Lung (tissue), 12 donors: ENCODE results near the gene PDGFC. TPM values are rescaled to one million over a fixed set of nuclear protein-coding genes. Genes with fewer than 3 reads are reported as not detected.
A peak's percentile ranks its signal among the peaks of the same experiment; 100 is the strongest.

Experiments used
- ATAC-seq: fragments of 200-7000 bp; cut with Tn5 transposase; one replicate; pipeline ENCODE4 v1.9.1; 2020; ENCODE audit warnings: moderate number of reproducible peaks; ENCODE audit not compliant: insufficient read depth, low FRiP score
- DNase-seq, 3 donors: peaks; one replicate each; pipeline ENCODE4 v3.0.0-alpha.2; 2013 to 2017
- H3K27ac ChIP-seq, 2 donors: one replicate each; pipeline ENCODE4 v1.5.1; 2013; ENCODE audit warnings: mild to moderate bottlenecking in 2 of 2, moderate library complexity in 2 of 2, control low read depth in 1 of 2, inconsistent platforms in 1 of 2, low read depth in 1 of 2, low read length in 1 of 2
- H3K27me3 ChIP-seq, 3 donors: one replicate each; pipeline ENCODE4 v1.5.1; 2013; ENCODE audit warnings: low read length in 2 of 3; ENCODE audit not compliant: control insufficient read depth in 3 of 3, insufficient read depth in 3 of 3
- H3K36me3 ChIP-seq, 4 donors: one replicate each; pipeline ENCODE4 v1.5.1; 2013; ENCODE audit warnings: low read length in 4 of 4, mild to moderate bottlenecking in 1 of 4, moderate library complexity in 1 of 4; ENCODE audit not compliant: control insufficient read depth in 4 of 4, insufficient read depth in 4 of 4
- H3K4me1 ChIP-seq, 5 donors: one replicate each; pipeline ENCODE4 v1.5.1; 2013; ENCODE audit warnings: low read length in 5 of 5, mild to moderate bottlenecking in 2 of 5, moderate library complexity in 1 of 5; ENCODE audit not compliant: control insufficient read depth in 5 of 5, insufficient read depth in 5 of 5
- H3K4me3 ChIP-seq: one replicate; pipeline ENCODE4 v1.5.1; 2013; ENCODE audit warnings: mild to moderate bottlenecking, control low read depth, moderate library complexity
- H3K9ac ChIP-seq, 2 donors: one replicate each; pipeline ENCODE4 v1.5.1; 2013; ENCODE audit warnings: low read length in 2 of 2, control low read depth in 1 of 2; ENCODE audit not compliant: insufficient read depth in 1 of 2
- H3K9me3 ChIP-seq, 4 donors: one replicate each; pipeline ENCODE4 v1.5.1; 2013; ENCODE audit warnings: low read length in 3 of 4, mild to moderate bottlenecking in 1 of 4, moderate library complexity in 1 of 4; ENCODE audit not compliant: control insufficient read depth in 4 of 4, insufficient read depth in 3 of 4
- CTCF ChIP-seq: IDR thresholded peaks from 2 replicates; pipeline ENCODE4 v1.5.1; 2012; ENCODE audit warnings: mild to moderate bottlenecking; ENCODE audit errors: control extremely low read depth, extremely low read depth
- WGBS, 2 donors: extraction: QIAGEN DNeasy Blood & Tissue Kit; methylation state at CpG; one replicate each; pipeline ENCODE4 v1.1.7; 2013; 5-methylcytosine and 5-hydroxymethylcytosine counted together
- polyA plus RNA-seq, 2 donors: library from polyadenylated mRNA; stranded (reverse); fragments of 200-250 nt; gene quantifications; one replicate each; pipeline ENCODE4 v1.2.1, GENCODE V29; 2013
- total RNA-seq, 2 donors: library from RNA; depleted of rRNA in 1 of 2; stranded (reverse); fragments of >200 nt in 1 of 2; gene quantifications; one replicate each; pipeline ENCODE4 v1.2.1, GENCODE V29; 2014 to 2021
- donor health status: control.
- donor health status: control.
- donor health status: Bipolar disorder and iron deficiency.
- donor health status: healthy.
- donor health status: DM: yes; HTN: yes; CAD: no.

The PDGFC gene
- total and polyA plus RNA-seq, 4 donors = 4.5 to 56.0 (median 11.7) TPM

DNA sequence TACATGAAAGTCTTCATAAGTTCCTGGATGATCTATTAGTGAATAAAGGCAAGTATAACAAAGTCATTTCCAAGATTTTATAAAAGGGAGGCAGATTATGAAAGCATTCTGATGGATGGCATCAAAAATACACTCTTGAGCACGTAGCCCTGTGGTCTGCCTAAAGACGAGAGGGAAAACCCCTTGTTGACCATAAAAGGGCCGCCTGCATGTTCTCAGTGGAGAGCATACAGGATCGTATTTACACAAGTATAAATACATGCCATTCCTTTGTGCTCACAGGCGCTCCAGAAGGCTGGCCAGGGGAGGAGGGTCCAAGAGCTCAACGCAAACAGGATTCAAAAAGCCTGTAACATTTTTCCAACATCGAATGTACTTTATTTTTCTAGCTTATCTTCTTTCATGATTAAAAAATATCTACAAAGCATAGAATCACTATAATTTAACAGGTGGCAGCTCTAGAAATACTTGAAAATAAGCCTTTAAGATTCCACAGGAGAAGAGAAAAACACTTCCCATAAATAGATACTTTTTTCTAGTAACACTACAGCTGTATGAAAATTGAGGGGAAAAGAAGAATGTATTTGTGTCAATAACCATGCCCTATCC is 29.6 kb downstream of the PDGFC start:
- Histone ChIP-seq H3K9ac (peak overlapping the region in 1 of 2 donors; percentile 33), H3K27ac (peak overlapping the region in 1 of 2 donors; percentile 7), H3K36me3 (no peaks in the 10 kb centered on the region), H3K9me3 (no peaks in the 10 kb centered on the region), H3K4me3 (no peak overlapping the region), H3K27me3 (no peaks in the 10 kb centered on the region), H3K4me1 (peaks cover 0 to 14% (median 0%) of the 10 kb centered on the region in 5 donors)
- TF ChIP-seq CTCF = no peak
- WGBS, 2 donors = 28 to 54% methylated on average over 7 of the region's 7 CpGs
- peak; percentile 88 to 91 (median 91) for DNase-seq
- peak; percentile 88 for ATAC-seq

DNA sequence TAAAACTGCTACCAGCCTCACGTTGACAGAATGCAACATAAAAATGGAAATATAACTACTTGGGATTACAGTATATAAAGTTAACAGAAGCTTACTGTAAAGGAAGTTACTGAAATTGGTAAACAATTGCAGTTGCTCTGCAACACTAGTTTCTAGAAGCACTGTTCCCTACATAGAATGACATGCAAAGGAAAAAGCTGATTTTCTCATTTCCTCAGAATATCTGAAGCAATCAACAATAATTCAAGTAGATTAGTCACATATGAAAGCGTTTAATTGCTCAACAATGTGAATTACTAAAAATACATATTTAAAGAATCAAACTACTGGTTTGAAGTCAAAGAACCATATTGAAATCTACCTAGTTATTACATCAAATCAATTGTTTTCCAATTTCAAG is 31.8 kb downstream of the PDGFC start:
- Histone ChIP-seq H3K27me3 (no peaks in the 10 kb centered on the region), H3K9ac (no peak overlapping the region), H3K9me3 (no peaks in the 10 kb centered on the region), H3K4me3 (no peak overlapping the region), H3K27ac (no peak overlapping the region), H3K4me1 (peaks cover 0 to 7% (median 0%) of the 10 kb centered on the region in 5 donors), H3K36me3 (no peaks in the 10 kb centered on the region)
- DNase-seq = no peak
- ATAC-seq = no peak
- no peak for TF ChIP-seq CTCF
- 29 to 54% methylated on average over 2 of the region's 2 CpGs for WGBS, 2 donors

GRCh38 chr4:156939139-156939538 is 32.5 kb downstream of the PDGFC start:
- DNase-seq (no peak), ATAC-seq (no peak)
- H3K9ac ChIP-seq = no peak overlapping the region
- H3K4me3 ChIP-seq = no peak overlapping the region
- no peaks in the 10 kb centered on the region for H3K9me3 ChIP-seq
- H3K27me3 ChIP-seq = no peaks in the 10 kb centered on the region
- H3K27ac ChIP-seq = no peak overlapping the region
- H3K36me3 ChIP-seq = no peaks in the 10 kb centered on the region
- no peak for TF ChIP-seq CTCF
- H3K4me1 ChIP-seq = peaks cover 0 to 7% (median 0%) of the 10 kb centered on the region in 5 donors
- 87 to 98% methylated on average over 3 of the region's 3 CpGs for WGBS, 2 donors

- Histone ChIP-seq H3K36me3 (no peaks in the 10 kb centered on the region), H3K9ac (no peak overlapping the region), H3K4me1 (peaks cover 0 to 8% (median 0%) of the 10 kb centered on the region in 5 donors), H3K27ac (no peak overlapping the region), H3K9me3 (no peaks in the 10 kb centered on the region), H3K27me3 (no peaks in the 10 kb centered on the region), H3K4me3 (no peak overlapping the region)
- WGBS, 2 donors = 86 to 93% methylated on average over 2 of the region's 2 CpGs
- ATAC-seq = no peak
- no peak for DNase-seq
- TF ChIP-seq CTCF = no peak
These were observed 37.4 kb downstream of the PDGFC start for GRCh38 chr4:156934259-156934635.
